ENCODE results near the gene RCOR3. TPM values are rescaled to one million over a fixed set of nuclear protein-coding genes. Genes with fewer than 3 reads are reported as not detected.

RCOR3 gene
- total and polyA plus RNA-seq, 2 of the 8 experiments (the other 6 are each of a cell fraction or from before 2014, with no cell fraction given): 21.4 to 36.3 TPM

- no peak for TF ChIP-seq ZNF274 (IDR thresholded peaks at IDR 0.05; ENCODE audit: borderline replicate concordance, extremely low read depth, low read length)
- no peak for TF ChIP-seq CHD2 (IDR thresholded peaks at IDR 0.05; ENCODE audit: low read length)
- no peak for TF ChIP-seq GABPA (IDR thresholded peaks at IDR 0.05; ENCODE audit: borderline replicate concordance, insufficient read depth, low read length)
- no peak for TF ChIP-seq SP1 (IDR thresholded peaks at IDR 0.05; ENCODE audit: low read depth, low read length)
- no peak for TF ChIP-seq CBX8 (IDR thresholded peaks at IDR 0.05; ENCODE audit: borderline replicate concordance, low read depth, low read length)
- no peak for TF ChIP-seq FOSL1 (IDR thresholded peaks at IDR 0.05; ENCODE audit: insufficient read depth, low read depth, low read length)
- TF ChIP-seq EGR1 (IDR thresholded peaks at IDR 0.05; ENCODE audit: borderline replicate concordance, low read depth, low read length): no peak
- TF ChIP-seq JUND (IDR thresholded peaks at IDR 0.05; ENCODE audit: low read length): no peak
Observed at GRCh38 chr1:211344152-211344618, 85.0 kb downstream of the RCOR3 start (continued).
